Measurements from ENCODE around the gene ENG. TPM values are rescaled to one million over a fixed set of nuclear protein-coding genes. Genes with fewer than 3 reads are reported as not detected.

Gene ENG
- total and polyA plus RNA-seq, 8 donors = 9.7 to 42.4 (median 20.5) TPM

DNA sequence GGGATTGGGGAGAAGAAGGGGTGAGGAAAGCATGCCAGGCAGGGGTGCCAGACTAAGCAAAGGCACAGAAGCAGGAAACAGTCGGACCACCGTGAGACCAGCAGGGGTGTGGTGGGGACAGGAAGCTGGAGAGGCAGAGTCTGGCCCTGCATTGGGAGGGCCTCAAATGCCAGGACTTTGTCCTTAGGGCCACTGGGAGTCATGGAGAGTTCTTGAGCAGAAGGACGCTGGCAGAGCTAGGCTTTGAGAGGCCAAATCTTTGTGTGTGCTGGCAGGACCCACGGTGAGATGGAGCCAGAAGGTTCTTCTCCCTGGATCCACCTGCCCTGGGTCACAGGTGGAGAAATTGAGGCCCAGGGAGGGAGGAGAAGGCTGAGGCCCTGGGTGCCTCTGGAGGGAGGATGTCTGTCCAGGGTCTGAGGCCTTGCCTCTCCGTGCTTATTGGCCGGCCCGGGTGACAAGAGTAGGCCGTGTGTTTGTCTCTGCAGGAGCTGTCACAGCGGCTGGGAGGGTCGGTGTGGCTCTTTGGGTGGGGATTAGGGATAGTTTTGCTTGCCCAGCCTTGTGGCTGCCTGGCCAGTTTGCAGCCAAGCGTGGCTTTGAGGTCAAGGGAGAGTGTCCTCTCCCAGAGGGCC lies 1.8 kb upstream of the ENG start:
- TF ChIP-seq, protein P1, sequence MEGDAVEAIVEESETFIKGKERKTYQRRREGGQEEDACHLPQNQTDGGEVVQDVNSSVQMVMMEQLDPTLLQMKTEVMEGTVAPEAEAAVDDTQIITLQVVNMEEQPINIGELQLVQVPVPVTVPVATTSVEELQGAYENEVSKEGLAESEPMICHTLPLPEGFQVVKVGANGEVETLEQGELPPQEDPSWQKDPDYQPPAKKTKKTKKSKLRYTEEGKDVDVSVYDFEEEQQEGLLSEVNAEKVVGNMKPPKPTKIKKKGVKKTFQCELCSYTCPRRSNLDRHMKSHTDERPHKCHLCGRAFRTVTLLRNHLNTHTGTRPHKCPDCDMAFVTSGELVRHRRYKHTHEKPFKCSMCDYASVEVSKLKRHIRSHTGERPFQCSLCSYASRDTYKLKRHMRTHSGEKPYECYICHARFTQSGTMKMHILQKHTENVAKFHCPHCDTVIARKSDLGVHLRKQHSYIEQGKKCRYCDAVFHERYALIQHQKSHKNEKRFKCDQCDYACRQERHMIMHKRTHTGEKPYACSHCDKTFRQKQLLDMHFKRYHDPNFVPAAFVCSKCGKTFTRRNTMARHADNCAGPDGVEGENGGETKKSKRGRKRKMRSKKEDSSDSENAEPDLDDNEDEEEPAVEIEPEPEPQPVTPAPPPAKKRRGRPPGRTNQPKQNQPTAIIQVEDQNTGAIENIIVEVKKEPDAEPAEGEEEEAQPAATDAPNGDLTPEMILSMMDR (IDR thresholded peaks at IDR 0.05) = no peak
- no peaks in the 10 kb centered on the region for H3K36me3 ChIP-seq
- no peak overlapping the region for H3K27ac ChIP-seq
- FAIRE-seq (no peak), DNase-seq (no peak), ATAC-seq (no peak)
- intact Hi-C loops (cut with DNase I) = no loop called here
- no peak overlapping the region for H3K4me3 ChIP-seq
- H3K4me1 ChIP-seq = peaks cover 0 to 10% (median 0%) of the 10 kb centered on the region in 3 donors
- no peaks in the 10 kb centered on the region for H3K27me3 ChIP-seq
- H3K9me3 ChIP-seq = no peaks in the 10 kb centered on the region
- WGBS, 2 donors = 68 to 75% methylated on average over 11 of the region's 11 CpGs

DNA sequence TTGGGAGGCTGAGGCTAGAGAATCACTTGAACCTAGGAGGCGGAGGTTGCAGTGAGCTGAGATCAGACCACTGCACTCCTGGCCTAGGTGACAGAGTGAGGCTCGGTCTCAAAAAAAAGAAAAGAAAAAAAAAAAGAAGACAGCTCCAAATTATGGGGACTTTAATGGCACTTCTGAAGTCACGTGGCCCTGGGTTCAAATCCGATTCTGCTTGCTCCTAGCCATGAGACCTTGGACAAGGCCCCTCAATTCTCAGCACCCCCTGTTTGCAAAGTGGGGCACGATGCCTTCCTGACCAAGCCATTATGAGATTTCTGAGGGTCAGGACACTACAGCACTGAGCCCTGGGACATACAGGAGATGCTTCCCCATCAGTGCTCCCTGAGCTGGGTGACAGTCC lies 1.1 kb upstream of the ENG start:
- Histone ChIP-seq H3K9me3 (no peaks in the 10 kb centered on the region), H3K36me3 (no peaks in the 10 kb centered on the region), H3K4me3 (no peak overlapping the region), H3K4me1 (peaks cover 0 to 10% (median 0%) of the 10 kb centered on the region in 3 donors), H3K27ac (no peak overlapping the region), H3K27me3 (no peaks in the 10 kb centered on the region)
- DNase-seq (peak in 1 of 6 donors; percentile 10), ATAC-seq (no peak), FAIRE-seq (no peak)
- intact Hi-C loops (cut with DNase I) = no loop called here
- TF ChIP-seq, protein P1 (IDR thresholded peaks at IDR 0.05) = no peak
- 88 to 91% methylated on average over 5 of the region's 5 CpGs for WGBS, 2 donors

DNA sequence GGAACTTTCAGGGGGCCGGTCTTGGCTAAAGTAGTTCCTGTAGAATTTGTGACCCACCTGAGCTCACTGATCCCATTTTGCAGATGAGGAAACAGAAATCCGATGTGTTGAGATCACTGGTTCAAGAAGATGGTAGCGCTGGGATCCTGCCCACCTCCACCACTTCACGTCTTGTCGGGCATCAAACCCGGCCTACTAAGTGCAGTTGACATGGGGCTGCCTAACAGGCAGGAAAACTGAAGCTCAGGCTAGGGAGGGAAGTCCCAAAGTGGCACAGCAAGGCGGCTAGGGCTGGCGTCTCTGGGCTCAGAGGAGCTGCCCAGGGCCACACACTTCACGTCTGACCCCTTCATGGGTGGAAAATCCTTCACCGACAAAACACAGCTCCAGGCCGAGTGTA lies 502 bp upstream of the ENG start:
- FAIRE-seq = no peak
- TF ChIP-seq, protein P1 (IDR thresholded peaks at IDR 0.05) = no peak
- intact Hi-C loops (cut with DNase I) = no loop called here

DNA sequence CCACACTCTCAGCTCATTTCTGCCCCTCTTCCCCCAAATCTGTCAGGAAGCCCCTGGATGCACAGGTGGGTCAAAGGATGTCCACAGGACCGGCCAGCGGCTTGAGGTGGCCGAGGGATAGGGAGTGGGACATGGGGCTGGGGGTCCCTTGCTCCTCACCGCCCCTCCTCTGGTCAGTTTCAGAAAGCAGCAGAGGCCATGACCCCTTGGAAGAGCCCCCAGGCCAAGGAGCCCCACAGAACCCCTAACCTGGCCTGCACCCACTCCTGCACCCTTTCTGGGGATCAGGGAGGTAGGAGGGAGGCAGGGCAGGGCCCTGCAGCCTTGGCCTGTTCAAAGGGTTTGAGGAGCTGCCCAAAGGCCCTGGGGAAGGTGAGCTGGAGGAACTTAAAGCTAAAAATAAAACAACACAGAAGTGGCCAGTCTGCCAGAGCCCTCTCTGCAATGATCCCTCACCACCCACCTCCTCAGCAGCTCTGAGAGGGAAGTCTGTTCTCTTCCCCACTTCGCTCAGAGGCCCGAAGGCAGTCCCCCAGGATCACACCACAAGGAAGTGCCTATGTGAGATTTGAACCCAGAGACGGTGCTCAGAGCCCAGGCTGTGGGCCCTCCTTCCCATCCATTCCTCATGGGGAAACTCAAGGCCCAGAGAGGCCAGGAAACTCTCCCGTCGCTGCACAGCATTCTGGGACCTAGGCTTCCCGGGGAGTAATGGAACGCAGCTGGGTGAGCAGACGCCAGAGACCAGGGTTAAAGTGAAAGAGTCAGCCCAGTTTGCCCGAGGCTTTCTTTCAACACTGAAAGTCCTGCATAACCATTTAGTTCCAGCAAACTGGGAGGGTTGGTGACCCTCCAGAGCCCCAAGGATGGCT lies 910 bp downstream of the ENG start:
- TF ChIP-seq, protein P1 (IDR thresholded peaks at IDR 0.05) = no peak
- peak overlapping the region; percentile 8 to 39 (median 20) for H3K4me3 ChIP-seq
- peak in 1 of 4 donors; percentile 36 for ATAC-seq
- H3K9me3 ChIP-seq = no peaks in the 10 kb centered on the region
- no peaks in the 10 kb centered on the region for H3K36me3 ChIP-seq
- intact Hi-C loops (cut with DNase I) = no loop called here
- DNase-seq = peak in 1 of 6 donors; percentile 15
- WGBS, 2 donors = 66 to 68% methylated on average over 13 of the region's 13 CpGs
- no peaks in the 10 kb centered on the region for H3K27me3 ChIP-seq
- H3K4me1 ChIP-seq = peaks cover 0 to 6% (median 0%) of the 10 kb centered on the region in 3 donors
- FAIRE-seq = no peak
- H3K27ac ChIP-seq = peak overlapping the region in 3 of 4 donors; percentile 29 to 46 (median 33)

More for the DNA sequence above, 502 bp upstream of the ENG start:
- Histone ChIP-seq H3K27ac (peak overlapping the region in 2 of 4 donors; percentile 29 to 46), H3K9me3 (no peaks in the 10 kb centered on the region), H3K27me3 (no peaks in the 10 kb centered on the region), H3K36me3 (no peaks in the 10 kb centered on the region), H3K4me1 (peaks cover 0 to 10% (median 0%) of the 10 kb centered on the region in 3 donors), H3K4me3 (peak overlapping the region in 1 of 4 donors; percentile 39)
- ATAC-seq = no peak
- WGBS, 2 donors = 73 to 74% methylated on average over 11 of the region's 11 CpGs
- peak in 1 of 6 donors; percentile 9 for DNase-seq

Data from pancreas (tissue), 10 donors.